ENCODE measurements around the gene PLEKHA4. TPM values are rescaled to one million over a fixed set of nuclear protein-coding genes. Genes with fewer than 3 reads are reported as not detected.
A peak's percentile ranks its signal among the peaks of the same experiment; 100 is the strongest.
"Not testable (repeated sequence)": the region's sequence is repeated elsewhere in the genome, so short reads cannot be mapped to it uniquely, and the experiment has no call there.

The PLEKHA4 gene
- total RNA-seq, 4 donors from 2014 or later = 11.4 to 29.2 (median 18.1) TPM

- 53 to 86% methylated on average over 2 to 3 of the region's 4 CpGs for WGBS, 2 donors (ENCODE audit: low coverage in 1 of 2)
- Histone ChIP-seq H3K27me3 (no peaks in the 10 kb centered on the region), H3K27ac (no peak overlapping the region), H3K9me3 (no peaks in the 10 kb centered on the region), H3K4me3 (no peak overlapping the region), H3K36me3 (no peaks in the 10 kb centered on the region), H3K4me1 (peaks cover 0 to 4% (median 0%) of the 10 kb centered on the region in 3 donors)
- no peak for ATAC-seq
- TF ChIP-seq POLR2AphosphoS5 (IDR thresholded peaks at IDR 0.05) = no peak
- no peak for TF ChIP-seq POLR2A (IDR thresholded peaks at IDR 0.05)
- TF ChIP-seq, protein P1, sequence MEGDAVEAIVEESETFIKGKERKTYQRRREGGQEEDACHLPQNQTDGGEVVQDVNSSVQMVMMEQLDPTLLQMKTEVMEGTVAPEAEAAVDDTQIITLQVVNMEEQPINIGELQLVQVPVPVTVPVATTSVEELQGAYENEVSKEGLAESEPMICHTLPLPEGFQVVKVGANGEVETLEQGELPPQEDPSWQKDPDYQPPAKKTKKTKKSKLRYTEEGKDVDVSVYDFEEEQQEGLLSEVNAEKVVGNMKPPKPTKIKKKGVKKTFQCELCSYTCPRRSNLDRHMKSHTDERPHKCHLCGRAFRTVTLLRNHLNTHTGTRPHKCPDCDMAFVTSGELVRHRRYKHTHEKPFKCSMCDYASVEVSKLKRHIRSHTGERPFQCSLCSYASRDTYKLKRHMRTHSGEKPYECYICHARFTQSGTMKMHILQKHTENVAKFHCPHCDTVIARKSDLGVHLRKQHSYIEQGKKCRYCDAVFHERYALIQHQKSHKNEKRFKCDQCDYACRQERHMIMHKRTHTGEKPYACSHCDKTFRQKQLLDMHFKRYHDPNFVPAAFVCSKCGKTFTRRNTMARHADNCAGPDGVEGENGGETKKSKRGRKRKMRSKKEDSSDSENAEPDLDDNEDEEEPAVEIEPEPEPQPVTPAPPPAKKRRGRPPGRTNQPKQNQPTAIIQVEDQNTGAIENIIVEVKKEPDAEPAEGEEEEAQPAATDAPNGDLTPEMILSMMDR (IDR thresholded peaks at IDR 0.05) = no peak
- TF ChIP-seq EP300 (IDR thresholded peaks at IDR 0.05) = no peak
Measured at GRCh38 chr19:48890551-48890950, 22.1 kb upstream of the PLEKHA4 start.

- 100% methylated on average over 1 of the region's 3 CpGs; no CpG with 5 or more reads in 1 of the 2 donors for WGBS, 2 donors (ENCODE audit: low coverage in 1 of 2)
Measured at GRCh38 chr19:48889496-48889895, 21.1 kb upstream of the PLEKHA4 start.

DNA sequence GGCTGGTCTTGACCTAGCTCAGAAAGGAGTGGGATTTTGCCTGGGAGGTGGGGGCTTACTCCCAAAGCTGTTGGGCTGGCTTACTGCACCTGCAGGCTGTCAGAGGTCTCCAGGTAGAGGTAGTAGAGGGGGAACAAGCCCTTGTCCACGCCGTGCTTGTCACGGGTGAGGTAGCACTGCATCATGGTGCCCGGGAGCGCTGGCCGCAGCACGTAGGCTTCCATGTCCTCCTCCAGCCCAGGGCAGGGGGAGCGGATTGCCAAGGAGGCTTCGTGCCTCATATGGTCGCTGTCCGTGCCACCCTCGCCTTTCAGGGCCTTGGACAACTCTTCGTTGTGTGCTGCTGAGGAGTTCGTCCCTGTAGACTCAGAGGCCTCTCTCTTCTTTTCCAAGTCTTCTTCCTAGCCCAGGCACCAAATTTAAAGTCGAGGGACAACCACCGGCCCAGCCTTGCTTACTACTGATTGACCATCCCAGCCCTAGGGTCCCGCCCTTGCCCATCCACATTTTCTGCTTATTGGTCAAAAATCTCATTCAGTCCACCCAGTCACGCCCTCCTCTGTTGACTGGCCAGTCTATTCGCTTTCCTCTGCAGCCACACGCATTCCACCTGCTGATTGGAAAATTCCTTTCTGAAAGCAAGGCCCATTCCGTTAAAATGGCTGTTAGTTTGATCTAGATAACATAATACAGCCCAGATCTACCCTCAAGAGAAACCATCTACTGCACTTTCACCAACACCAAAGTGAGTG, 19.6 kb upstream of the PLEKHA4 start:
- TF ChIP-seq EP300 (IDR thresholded peaks at IDR 0.05) = no peak
- TF ChIP-seq, protein P1 (IDR thresholded peaks at IDR 0.05) = no peak
- no peak for TF ChIP-seq POLR2AphosphoS5 (IDR thresholded peaks at IDR 0.05)
- no peak for TF ChIP-seq POLR2A (IDR thresholded peaks at IDR 0.05)
- Histone ChIP-seq H3K4me3 (no peak overlapping the region), H3K36me3 (no peaks in the 10 kb centered on the region), H3K9me3 (no peaks in the 10 kb centered on the region), H3K27me3 (no peaks in the 10 kb centered on the region), H3K4me1 (no peaks in the 10 kb centered on the region), H3K27ac (no peak overlapping the region)
- 84% methylated on average over 13 of the region's 21 CpGs; no CpG with 5 or more reads in 1 of the 2 donors for WGBS, 2 donors (ENCODE audit: low coverage in 1 of 2)
- no peak for ATAC-seq

More at GRCh38 chr19:48889496-48889895, 21.1 kb upstream of the PLEKHA4 start:
- not testable (repeated sequence) for H3K36me3 ChIP-seq, H3K27ac ChIP-seq, H3K4me1 ChIP-seq, H3K4me3 ChIP-seq, ATAC-seq, H3K27me3 ChIP-seq, H3K9me3 ChIP-seq

GRCh38 chr19:48883726-48884125, 15.3 kb upstream of the PLEKHA4 start:
- TF ChIP-seq, protein P1 (IDR thresholded peaks at IDR 0.05) = no peak
- no peak for TF ChIP-seq EP300 (IDR thresholded peaks at IDR 0.05)
- TF ChIP-seq POLR2A (IDR thresholded peaks at IDR 0.05) = no peak
- no peak for TF ChIP-seq POLR2AphosphoS5 (IDR thresholded peaks at IDR 0.05)
- no peaks in the 10 kb centered on the region for H3K27me3 ChIP-seq
- peaks cover 0 to 9% of the 10 kb centered on the region in 2 donors for H3K36me3 ChIP-seq
- H3K4me1 ChIP-seq = peaks cover 0 to 1% (median 0%) of the 10 kb centered on the region in 3 donors
- ATAC-seq = no peak
- WGBS, 2 donors (ENCODE audit: low coverage in 1 of 2) = 93 to 95% methylated on average over 5 to 7 of the region's 7 CpGs
- H3K4me3 ChIP-seq = no peak overlapping the region
- H3K27ac ChIP-seq = no peak overlapping the region
- no peaks in the 10 kb centered on the region for H3K9me3 ChIP-seq

GRCh38 chr19:48881741-48882657, 13.6 kb upstream of the PLEKHA4 start:
- 83 to 84% methylated on average over 13 to 16 of the region's 30 CpGs for WGBS, 2 donors (ENCODE audit: low coverage in 1 of 2)
- Histone ChIP-seq H3K27me3 (no peaks in the 10 kb centered on the region), H3K4me3 (no peak overlapping the region), H3K36me3 (peaks cover 0 to 26% of the 10 kb centered on the region in 2 donors), H3K4me1 (peaks cover 0 to 19% (median 0%) of the 10 kb centered on the region in 3 donors), H3K9me3 (no peaks in the 10 kb centered on the region), H3K27ac (peak overlapping the region in 2 of 4 donors; percentile 15 to 43)
- no peak for TF ChIP-seq POLR2A (IDR thresholded peaks at IDR 0.05)
- no peak for TF ChIP-seq EP300 (IDR thresholded peaks at IDR 0.05)
- TF ChIP-seq POLR2AphosphoS5 (IDR thresholded peaks at IDR 0.05) = no peak
- TF ChIP-seq, protein P1 (IDR thresholded peaks at IDR 0.05) = no peak
- ATAC-seq = peak; percentile 35

GRCh38 chr19:48879696-48880095, 11.3 kb upstream of the PLEKHA4 start:
- Histone ChIP-seq H3K4me1 (peaks cover 0 to 42% (median 14%) of the 10 kb centered on the region in 3 donors), H3K27ac (peak overlapping the region in 2 of 4 donors; percentile 35 to 64), H3K36me3 (peaks cover 0 to 49% of the 10 kb centered on the region in 2 donors)
- H3K4me3 ChIP-seq, ATAC-seq, H3K9me3 ChIP-seq, H3K27me3 ChIP-seq: not testable (repeated sequence)
- 86 to 100% methylated on average over 6 to 9 of the region's 9 CpGs for WGBS, 2 donors (ENCODE audit: low coverage in 1 of 2)

All from gastroesophageal sphincter (tissue), 4 donors.